GM18907 (cell line): Measurements from ENCODE around the gene ANKRD33B.
"Not testable (repeated sequence)": the region's sequence is repeated elsewhere in the genome, so short reads cannot be mapped to it uniquely, and the experiment has no call there.

Source experiments
- ATAC-seq: cut with Tn5 transposase; IDR thresholded peaks from one replicate; pipeline ENCODE4 v1.9.1; 2021; ENCODE audit warnings: mild to moderate bottlenecking, moderate library complexity; ENCODE audit not compliant: unreplicated experiment

Gene ANKRD33B

DNA sequence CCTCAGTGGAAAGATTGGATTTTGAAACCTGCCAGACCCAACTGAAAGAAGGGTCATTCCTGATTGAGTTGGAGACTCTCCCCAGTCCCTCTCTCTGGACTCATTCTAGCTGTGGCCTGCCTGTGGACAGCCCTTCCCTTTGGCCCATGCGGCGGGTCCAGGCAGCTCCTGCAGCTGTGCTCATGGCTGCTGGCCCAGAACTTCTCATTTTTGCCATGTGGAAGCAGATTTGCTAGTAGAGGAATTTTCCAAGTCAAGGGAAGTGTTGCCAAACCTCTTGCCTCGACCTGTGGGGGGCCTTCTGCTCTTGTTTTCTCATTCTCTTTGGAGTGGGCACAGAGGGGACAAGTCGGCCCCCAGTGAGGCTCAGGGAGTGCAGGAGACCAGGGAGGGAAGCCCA is 89.2 kb downstream of the ANKRD33B start:
- ATAC-seq = no peak

- no peak for ATAC-seq
Measured at GRCh38 chr5:10653751-10654400, 90.0 kb downstream of the ANKRD33B start.

DNA sequence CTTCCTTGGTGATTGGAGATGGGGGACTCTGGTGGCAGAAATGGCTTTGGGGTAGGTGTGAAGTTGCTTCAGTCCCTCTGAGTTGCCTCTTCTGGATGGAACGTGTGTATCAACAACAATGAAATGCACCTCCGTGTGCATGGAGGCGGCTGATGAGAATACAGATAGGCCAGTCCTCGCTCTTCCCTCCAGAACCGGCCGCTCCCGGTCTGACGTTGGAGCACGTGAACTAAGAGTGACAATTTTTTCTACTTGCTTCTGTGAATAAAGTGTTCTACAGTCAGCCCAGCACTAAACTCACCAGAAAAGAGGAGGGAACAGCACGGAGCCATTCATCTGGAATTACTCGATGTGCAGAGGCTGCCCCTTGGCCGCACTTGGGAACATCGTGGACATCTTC is 90.7 kb downstream of the ANKRD33B start:
- no peak for ATAC-seq

DNA sequence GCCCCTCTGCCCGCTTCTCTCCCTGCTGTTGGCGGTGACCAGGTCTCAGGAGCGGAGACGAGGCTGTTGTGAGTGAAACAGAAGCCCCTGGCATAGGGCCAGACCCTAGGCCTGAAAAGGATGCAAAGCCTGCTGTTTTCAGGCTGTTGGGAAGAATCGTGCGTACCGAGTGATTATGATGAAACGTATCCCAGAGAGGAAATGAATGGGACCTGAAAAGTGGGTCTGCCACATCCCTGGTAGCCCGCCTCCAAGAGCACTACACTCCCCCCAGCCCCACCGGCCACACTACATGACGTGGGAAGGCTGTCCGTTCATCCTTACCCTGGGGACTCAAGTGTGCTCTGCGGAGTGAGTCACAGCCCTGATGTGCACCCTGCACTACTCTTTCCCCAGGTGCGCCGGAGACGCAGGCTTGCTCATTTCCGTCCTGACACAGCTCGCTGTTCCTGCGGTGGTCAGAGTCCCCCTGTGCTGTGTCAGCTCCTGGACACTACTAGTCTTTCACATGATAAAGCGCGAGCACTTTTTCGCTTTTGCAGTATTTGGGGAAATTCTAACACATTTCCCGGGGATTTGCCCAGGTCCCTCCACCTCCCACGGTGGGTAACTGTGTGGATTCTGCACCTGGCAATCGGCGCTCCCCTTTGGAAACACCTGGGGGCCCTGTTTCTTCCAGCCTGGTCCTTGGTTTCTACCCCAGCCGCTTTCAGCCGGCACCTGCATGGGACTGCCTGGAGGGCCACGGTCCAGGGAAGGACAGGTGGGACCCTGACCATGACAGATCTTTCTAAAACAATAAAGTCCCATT is 91.5 kb downstream of the ANKRD33B start:
- no peak for ATAC-seq

DNA sequence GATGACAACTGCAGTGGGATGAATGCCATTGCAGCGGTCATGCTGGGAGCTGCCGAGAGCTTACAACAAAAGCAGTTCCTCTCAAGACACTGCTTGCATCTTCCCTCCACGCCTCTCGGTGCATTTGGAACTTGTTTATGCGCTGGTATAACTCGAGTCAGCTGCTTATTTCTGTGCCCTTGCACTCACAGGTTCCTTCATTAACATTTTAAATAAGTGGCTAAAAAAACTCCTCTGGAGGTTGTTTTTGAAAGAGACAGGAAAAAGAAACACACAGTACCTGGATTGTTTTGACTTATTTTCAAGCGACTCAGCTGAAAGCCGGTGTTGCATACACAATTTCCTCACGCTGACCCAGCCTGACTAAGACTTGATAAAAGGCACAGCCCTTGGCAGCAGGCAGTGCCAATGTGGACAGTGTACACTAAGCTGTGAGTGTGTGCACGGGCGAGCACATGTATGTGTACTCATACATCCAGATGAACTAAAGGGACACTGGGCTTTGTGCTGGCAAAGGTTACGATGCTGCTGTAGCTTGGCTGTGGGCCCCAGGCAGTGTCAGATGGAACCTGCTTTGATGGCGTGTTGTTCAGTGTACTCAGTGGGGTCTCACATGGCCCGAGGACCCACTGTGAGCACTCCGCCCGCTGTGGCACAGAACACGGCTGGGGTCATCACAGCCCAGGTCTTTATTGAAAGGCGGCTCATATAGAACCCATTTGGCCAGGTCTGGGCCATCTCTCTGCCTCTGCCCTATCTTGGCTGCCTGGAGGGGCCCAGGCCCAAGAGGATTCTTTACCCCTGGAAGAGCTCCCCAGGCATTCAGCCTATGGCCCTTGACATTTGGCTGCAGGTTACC is 92.3 kb downstream of the ANKRD33B start:
- ATAC-seq = no peak

GRCh38 chr5:10658265-10658664 is 94.4 kb downstream of the ANKRD33B start:
- ATAC-seq = no peak

DNA sequence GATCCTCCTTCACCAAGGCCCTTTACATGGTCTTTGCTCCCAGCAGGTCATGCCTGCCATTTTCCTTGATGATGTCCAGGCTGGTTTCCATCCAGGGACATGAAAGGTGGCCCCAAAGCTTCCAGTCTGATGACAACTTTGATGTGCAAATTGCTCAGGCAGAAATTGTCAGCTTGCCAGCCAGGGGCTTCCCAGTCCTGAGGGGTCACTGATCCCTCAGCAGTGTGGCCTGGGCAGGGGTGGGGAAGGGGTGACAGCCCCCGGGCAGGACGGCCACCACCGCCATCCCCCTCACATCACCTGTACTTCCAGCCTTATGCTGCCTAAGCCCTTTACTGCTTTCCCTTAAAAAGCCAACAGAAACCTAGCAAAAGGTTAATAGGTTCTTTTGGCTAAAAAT is 96.3 kb downstream of the ANKRD33B start:
- ATAC-seq = no peak

- no peak for ATAC-seq
Measured at GRCh38 chr5:10660720-10661387, 97.0 kb downstream of the ANKRD33B start.

DNA sequence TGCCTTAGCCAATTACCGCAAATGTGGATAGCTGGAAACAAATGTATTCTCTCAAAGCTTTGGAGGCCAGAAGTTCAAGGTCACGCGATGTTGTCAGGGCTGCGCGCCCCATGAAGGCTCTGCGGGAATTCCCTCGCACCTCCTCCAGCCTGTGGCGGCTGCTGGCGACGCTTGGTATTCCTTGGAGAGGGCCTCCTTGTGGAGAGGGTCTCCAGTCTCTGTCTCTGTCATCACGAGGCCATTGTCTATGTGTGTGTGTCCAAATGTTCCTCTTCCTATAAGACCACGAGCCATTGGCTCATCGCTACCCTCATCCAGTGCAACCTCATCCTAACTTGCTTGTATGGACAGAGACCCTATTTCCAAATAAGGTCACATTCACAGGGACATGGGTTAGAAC is 97.5 kb downstream of the ANKRD33B start:
- no peak for ATAC-seq

DNA sequence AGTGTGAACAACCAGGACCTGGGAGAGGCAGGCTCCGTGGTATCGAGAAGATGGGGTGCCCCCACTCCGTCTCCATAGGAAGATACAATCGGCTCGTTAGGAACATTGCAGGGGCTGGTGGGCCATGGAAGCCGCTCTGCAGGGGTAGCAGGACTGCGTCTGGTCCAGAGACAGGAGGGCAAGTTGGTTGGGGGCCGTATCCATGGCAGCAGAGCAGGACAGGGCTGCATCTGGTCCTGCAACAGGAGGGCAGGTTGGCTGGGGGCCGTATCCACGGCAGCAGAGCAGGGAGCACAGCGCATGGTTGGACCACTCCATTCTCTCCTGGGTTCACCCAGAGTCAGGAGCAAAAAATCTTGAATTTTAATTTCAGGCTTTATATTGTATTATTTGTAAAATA is 98.2 kb downstream of the ANKRD33B start:
- no peak for ATAC-seq

GRCh38 chr5:10662661-10663488 is 99.0 kb downstream of the ANKRD33B start:
- ATAC-seq = no peak

GRCh38 chr5:10663489-10664179 is 99.8 kb downstream of the ANKRD33B start:
- ATAC-seq = no peak

DNA sequence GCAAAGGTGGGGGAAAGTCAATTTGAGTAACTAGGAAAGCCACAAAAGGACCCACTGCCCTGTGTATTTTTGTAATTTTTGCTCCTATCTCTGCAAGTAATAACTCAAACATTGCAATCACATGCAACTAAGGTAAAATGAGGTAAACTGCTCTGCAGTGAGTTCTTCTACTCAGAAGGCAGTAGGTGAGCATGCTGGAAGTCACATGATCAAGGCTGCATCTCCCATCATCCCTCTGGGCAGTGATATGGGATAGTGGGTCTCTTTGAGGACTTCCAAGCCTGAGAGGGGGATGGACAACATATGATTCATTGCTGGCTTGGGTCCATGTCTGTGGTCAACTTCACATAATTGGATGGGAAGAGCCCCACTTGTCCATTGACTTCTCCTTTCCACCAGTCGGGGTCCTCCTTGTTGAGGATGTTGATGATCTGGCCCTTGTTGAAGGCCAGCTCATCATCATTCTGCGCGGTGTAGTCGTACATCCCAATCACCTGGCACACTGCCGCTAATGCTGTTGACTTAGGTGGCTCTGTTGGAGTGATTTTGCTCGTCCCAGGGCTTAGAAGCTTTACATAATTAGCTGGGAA is 100.4 kb downstream of the ANKRD33B start:
- not testable (repeated sequence) for ATAC-seq

GRCh38 chr5:10665799-10666198 is 101.9 kb downstream of the ANKRD33B start:
- no peak for ATAC-seq

GRCh38 chr5:10666531-10667299 is 102.8 kb downstream of the ANKRD33B start:
- no peak for ATAC-seq

DNA sequence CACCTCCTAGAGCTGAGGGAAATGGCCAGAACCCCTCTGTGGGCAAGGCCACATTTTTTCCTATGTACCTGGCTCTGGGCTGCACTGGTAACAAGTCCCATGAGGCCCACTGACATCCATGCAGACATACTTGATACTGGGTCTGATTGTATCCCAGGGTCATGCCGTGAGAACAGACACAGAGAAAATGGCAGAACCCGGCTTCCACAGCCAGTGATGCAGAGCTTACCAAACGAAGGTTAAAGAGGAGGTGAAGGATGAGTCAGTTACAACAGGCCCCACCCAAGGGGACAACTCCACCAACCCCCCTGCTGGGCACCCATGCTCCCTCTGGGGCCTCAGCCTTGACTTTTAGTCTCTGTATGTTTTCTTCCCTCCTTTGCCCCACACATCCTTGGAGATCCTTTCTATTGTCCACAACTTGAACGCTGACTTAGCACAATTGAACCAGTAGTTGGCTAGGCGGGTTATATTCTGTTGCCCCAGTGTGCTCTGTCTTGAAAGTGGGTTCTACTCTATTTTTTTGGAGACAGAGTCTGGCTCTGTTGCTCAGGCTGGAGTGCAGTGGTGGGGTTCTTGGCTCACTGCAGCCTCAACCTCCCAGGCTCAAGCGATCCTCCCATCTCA is 103.7 kb downstream of the ANKRD33B start:
- ATAC-seq = no peak

- ATAC-seq = no peak
Measured at GRCh38 chr5:10668697-10669096, 104.8 kb downstream of the ANKRD33B start.

GRCh38 chr5:10669983-10670382 is 106.1 kb downstream of the ANKRD33B start:
- ATAC-seq = no peak
